GM18520 (cell line): ENCODE results near the gene CYBC1.
A peak's percentile ranks its signal among the peaks of the same experiment; 100 is the strongest.

ENCODE experiments used
- ATAC-seq: cut with Tn5 transposase; IDR thresholded peaks from one replicate; pipeline ENCODE4 v1.9.1; 2021; ENCODE audit not compliant: unreplicated experiment

CYBC1 gene

DNA sequence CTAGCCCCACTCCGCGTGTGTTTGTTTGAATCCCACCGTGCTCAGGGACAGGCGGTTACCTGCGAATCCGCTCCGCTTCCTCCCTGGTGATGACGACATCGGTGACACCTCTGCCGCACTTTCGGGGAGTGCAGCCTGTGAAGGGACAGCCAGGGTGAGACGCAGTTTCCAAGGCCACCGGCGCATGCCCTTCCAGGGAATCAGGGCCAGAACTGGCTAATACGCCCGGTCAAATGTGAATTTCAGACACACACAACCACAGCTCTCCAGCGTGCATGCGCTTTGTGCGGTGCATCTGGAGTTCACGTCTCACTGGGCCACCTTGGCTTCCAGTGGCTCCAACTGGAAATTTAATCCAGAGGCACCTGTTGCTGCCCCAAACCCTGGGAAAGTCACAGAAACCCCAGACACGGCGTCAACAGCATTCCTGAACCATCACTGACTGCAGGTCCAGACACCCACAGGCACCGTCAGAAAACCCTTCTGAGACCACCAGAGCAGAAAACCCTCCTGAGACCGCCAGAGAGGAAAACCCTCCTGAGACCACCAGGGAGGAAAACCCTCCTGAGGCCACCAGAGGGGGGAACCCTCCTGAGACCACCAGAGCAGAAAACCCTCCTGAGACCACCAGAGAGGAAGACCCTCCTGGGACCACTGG is 39.0 kb downstream of the CYBC1 start:
- ATAC-seq = no peak

DNA sequence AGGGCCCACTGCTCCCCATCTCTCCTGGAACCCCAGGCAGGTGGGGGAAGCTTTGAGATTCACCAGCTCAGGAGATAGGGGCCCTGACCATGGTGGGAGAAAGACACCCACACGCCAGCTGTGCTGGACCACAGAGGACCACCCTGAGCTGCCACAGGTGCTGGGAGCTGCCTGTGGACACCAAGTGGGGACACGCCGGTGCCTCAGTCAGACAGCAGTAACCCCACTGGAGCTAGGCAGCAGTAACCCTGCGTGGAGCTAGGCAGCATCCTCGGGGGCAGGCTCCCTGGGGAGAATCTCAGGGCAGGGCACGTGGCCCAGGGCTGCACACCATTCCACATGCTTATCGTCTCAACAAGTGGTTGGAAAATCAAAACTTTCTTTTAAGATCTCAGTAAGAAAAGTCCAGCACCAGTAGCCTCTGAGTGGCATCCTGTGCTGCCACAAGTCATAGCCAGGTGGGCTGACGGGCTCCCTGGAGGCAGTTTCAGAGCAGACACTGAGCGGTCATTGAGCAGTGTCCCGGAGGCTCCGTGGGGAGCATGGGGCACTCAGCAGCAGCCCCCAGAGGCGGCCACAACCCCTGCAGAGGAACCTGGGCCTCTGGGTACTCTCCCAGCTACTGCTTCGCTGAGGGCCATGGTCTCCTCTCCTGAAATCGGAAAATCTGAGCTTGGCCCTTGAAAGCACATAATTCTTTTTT is 40.4 kb downstream of the CYBC1 start:
- no peak for ATAC-seq

DNA sequence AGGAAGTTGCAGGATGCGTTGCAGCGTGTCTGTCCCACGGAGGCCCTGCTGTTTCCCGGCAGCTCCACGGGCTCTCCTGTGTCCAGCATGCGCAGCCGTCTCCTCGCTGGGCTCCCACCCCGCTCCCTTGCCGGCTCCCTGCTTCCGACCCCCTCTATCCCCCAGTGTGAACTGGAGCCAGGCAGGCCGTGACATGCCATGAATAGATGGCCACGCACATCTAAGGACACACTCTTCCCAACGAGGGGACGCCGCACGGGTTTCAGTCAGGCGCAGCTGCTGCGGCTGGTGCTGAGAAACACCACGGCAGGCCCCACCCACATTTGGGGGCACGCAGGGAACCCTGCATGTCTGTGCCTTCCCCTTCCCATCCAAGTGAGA is 41.6 kb downstream of the CYBC1 start:
- no peak for ATAC-seq

DNA sequence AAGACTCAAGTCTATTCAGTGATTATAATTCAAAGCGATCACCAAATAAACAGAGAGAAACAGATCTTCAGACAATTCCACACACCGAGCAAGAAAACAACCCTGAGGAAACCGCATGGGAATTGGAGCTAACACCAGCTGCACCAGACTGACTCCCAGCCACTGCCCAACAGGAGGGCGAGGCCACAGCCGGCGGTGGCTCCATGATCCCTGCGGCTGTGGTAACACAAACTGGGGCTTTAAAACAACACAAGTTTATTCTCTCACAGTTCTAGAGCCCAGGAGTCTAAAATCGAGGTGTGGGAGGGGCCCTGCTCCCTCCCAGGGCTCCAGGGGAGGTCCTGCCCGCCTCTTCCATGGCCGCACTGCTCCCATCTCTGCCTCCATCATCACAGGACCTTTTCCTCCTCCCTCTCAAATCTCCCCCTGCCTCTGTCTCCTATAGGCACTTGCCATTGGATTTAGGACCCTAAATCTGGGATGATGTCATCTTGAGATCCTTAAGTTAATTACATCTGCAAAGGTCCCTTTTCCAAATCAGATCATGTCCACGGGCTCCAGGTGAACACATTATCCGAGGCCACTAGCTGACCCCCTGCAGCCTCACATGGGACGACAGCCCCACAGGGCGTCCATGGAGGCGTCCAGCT is 42.1 kb downstream of the CYBC1 start:
- ATAC-seq = no peak

DNA sequence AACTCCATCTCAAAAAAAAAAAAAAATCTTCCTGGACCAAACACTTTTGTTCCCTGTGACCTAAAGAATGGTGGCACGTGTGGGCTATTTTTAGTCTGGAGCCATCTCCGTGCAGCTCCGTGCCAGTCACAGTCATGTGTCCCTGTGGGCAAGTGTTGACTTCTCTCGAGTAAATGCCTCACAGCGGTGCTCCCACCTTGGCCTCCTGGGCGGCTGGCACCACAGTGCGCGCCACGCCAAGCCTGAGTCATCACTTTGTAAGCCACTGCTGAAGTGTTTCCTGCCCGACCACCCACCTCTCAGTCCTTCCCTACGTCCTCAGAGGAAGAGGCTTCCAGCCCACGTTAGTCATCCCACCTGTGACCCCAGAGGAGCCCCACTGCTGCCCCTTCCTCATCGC is 43.3 kb downstream of the CYBC1 start:
- ATAC-seq = no peak

DNA sequence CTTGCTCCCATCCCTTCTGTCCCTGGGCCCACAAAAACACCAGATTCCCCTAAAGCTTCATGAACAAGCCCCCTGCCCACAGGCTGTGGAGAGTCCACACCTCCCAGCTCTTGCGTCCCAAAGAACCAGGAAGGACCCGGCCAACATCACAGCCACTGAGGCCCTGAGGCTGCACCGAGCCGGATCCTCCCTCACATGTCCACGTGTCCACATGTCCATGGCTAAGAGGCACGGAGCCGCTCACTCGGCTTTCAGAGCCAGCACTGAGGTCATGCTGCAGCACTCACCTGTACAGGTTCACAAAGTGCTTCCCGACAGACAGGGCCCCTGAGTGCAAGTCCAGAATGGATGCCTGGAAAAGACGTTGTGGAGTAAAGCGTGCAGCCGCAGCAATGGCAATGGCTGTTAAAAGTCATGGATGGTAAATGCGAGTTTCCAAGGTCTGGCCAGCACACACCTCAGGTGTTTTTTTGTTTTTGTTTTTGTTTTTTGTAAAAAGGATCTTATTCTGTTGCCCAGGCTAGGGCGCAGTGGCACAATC is 44.4 kb downstream of the CYBC1 start:
- ATAC-seq = no peak

DNA sequence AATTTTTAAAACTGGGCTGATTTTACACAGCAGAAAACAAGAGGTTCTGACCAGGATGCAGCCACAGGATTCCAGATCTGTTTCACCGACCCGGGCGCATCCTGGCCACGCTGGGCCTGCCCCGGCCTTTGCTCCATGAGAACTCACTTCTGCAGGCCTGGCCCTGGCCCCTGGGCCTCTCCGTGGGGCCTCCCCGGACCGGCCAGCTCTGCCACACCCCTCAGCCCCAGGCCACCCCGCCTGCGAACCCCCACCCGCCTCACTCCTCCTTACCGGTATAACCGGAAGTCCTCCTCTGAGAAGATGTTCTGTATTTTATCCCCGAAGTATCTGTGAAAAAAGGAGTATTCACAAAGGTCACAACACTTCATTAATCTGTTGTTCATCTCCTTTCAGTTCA is 45.5 kb downstream of the CYBC1 start:
- ATAC-seq = no peak

DNA sequence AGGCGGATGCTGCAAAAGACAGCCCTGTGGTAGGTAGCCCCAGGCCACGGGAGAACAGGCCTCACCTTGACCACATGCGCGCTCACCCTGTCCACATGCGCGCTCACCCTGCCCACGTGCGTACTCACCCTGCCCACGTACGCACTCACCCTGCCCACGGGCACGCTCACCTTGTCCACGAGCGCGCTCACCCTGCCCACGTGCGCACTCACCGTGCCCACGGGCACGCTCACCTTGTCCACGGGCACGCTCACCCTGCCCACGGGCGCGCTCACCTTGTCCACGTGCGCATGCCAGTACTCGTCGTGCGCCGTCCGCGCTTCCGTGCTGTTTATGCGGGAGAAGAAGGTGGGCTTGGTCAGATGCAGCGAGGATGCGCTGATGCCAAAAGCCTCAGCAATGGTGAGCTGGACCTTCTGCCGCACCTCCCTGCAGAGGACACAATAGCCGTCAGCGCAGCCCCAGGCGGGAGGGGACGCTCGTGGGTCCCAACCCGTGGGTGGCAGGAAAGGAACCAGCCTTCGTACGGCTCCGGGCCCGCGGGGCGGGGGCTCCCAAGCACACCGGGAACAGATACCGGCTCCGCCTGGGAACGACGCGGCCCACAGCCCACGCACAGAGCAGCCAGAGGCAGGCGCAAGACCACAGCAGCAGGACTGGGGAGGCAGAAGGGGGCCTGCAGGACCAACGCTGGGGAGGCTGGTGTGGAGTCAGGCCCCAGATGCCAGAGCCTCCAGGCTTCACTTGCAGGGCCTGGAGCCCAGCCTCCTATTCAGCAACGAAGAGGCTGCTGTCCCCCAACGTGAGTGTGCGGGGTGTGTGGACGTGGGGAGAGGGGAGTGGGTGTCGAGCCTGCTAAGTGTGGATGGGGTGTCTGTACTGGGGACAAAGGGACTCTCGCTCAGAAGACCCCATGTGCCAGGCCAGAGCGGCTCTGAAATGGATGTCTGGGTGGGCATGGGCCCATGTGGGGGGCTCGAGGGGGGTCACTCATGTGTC is 46.6 kb downstream of the CYBC1 start:
- ATAC-seq = no peak

DNA sequence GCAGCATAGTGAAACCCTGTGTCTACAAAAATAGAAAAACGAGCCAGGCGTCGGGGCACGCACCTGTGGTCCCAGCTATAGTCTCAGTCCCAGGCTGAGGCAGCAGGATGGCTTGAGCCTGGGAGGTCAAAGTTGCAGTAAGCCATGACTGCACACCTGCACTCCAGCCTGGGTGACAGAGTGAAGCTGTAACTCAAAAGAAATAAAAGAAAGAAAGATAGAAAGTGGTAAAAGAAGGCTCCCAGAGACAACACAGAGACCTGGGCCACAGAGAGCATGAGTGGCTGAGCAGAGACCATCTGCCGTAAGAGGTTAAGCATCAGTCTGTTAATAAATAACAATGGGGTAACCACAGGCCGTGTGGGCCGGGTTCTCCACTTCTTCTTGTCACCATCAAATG is 47.7 kb downstream of the CYBC1 start:
- no peak for ATAC-seq

DNA sequence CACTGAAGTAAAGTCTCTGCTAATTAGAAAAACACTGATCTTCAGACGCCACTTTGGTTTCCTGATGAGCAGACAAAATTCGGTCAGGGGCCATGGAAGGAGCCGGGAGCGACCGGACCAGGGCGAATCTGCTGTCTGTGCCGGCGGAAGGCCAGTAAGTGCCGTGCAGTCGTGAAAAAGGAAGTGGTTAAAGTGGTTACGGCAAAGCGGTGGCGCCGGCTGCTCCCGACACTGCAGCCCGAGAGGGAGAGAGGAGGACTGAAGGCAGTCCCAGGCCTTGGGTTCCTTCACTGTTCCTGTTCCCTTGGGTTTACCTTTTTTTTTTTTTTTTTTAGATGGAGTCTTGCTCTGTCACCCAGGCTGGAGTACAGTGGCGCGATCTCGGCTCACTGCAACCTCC is 49.7 kb downstream of the CYBC1 start:
- ATAC-seq = peak; percentile 35

DNA sequence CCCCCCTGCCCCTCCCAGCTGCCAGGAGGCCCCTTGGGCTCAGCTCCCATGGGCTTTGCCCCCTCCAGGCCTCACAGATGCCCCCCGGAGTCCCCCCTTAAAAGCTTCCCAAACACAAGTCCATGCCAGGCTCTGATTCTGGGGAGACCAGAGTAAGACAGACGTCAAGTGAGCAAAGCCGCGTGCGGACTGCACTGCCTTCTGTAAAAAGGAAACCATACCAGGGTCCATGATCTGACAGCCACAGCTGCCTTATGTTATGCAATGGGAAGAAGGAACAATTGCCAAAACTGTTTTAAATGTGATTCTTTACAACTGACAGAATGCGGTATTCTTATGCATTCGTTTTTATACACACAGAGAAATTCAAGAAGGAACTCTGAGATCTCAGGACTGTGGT is 50.3 kb downstream of the CYBC1 start:
- ATAC-seq = no peak

DNA sequence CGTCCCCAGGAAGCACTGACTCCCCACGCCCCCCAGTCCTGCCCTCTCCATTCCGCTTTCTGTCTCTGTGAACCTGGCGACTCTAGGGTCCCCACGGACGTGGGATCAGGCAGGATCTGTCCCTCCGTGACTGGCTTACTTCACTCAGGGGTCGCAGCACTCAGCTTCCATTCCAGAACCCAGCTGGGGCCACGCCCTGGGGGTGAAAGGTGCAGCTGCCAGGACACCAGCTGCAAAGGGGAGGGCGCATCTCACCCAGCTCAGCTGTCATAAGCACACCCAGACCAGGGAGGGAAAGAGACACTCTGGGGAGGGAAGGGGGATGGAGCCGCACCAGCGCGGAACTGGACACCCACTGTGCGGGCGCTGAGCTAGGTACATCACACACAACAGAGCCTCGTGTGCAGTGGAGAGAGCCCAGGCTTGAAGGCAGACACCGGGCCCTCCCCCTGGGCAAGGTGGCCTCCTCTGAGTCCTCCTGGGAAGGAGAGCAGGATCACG is 50.9 kb downstream of the CYBC1 start:
- no peak for ATAC-seq

DNA sequence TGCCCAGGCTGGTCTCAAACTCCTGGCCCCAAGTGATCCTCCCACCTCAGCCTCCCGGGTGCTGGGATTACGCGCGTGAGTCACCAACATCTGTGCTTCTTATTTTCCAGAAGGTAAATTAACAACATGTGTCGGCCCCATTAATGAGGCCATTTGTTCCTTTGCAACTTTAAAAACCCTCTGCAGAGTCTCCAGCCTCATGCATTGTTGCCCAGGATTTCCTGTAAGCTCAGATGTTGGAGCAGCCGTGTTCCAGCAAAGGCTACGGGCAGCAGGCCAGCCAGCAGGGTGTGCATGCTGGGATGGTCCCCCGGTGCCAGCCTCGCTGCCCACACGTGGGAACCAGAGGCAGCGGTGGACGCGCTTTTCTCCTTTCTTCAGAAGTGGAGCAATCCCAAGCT is 51.5 kb downstream of the CYBC1 start:
- no peak for ATAC-seq

DNA sequence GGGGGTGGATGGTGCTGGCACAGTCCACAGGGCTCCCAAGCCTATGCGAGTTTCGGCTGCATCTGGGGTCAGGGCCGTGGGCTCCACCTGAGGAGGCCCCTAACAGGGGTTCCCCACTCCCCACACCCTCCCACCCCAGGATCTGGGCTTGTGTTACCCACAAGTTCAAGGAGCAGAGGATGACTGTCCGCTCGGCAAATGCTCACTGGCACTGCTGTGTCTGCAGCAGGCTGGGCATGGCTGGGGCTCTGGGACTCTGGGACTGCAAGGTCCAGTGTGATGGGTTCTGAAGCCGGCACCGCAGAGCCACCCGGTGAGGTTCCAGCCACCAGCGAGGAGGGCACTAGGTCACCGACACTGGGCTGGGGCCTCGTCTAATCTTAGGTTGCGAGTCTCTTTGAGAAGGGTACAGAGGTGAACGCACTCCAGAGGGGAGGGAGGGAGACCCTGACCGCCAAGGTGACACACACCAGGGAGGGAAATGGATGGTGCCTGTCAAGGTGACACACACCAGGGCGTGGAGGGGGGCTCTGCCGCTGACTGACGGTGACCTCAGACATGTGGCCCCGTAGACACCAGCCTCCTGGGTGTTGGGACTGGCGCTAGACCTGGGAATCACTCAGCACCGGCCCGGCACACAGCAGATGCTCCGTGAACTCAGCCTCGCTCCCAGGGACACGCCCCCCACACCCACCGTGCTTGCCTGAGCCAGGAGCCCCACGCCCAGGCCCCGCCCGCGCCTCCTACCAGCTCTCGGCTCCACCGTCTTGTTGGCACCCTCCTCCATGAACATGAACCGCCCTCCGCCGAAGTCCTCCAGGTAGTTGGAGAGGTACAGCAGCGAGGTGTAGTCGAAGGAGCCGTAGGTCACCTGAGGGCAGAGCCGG is 52.9 kb downstream of the CYBC1 start:
- ATAC-seq = no peak

DNA sequence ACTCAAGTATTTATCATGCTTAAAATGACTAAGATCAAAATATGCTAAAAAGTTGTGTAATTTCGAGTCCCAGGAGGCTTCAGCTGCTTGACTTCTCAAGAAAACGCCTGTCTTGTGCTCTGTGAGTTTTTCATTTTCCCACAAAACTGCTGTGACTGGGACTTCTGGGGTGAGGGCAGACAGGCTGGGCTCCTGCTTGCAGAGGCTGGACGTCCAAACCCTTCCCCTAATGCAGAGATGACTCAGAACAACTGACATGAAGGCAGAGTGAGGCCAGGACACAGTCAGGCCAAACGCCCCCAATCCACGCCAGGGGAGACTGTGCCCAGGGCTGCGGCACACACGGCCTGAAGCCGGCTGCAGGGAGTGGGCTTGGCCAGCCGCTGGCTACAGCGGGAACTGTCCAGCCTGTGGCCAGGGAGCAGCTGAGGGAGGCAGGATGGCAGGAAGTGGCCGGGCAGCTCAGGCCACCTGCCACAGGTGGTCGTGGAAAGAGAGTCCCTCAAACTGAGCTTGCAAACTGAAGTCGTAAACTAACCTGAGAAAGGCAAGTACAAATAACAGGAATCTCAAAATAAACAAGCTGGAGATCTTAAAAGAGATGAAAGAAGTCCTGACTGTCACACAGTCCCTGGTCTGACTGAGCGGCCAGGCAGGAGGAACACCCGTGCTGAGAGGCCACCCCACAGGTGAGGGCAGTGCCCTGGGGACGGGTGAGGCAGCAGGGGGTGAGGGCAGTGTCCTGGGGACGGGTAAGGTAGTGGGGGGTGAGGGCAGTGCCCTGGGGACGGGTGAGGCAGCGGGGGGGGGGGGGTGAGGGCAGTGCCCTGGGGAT is 53.7 kb downstream of the CYBC1 start:
- ATAC-seq = no peak

DNA sequence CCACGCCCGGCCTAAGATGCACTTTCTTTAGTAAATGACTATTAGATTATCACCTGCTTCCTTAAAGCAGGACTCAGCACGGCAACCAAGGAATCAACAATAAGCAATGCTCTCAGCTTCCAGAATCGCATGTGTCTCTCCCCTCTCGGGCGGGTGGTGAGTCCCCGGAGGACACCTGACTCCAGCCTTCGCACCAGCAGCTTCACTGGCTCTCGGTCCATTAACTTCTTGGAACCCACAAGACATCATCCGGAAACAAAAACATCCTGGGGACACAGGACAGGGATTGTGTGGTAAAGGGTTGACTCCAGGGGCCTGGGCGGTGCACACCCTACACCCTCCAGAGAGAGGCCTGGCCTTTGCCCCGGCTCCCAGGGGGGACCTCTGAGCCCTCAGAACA is 56.3 kb downstream of the CYBC1 start:
- ATAC-seq = no peak

DNA sequence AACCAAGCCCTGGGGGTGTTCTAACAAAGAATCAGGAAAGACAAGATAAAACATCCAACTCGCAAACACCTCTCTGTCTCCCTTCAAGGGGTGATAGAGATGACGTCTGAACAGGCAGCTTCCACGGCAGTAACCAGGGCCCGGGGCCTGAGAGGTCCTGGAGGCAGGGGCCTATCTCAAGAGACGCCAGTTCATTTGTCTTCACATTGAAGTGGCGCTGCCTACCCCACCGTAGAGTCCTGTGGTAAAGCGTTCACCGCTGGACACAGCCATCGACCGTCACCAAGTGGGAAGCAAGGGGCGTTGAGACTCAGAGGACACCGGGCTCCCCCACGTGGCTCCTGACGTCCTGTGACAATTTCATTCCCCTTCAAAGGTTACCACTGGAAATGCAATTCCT is 57.6 kb downstream of the CYBC1 start:
- ATAC-seq = no peak
